ENCODE data around the gene ZNF765. TPM values are rescaled to one million over a fixed set of nuclear protein-coding genes. Genes with fewer than 3 reads are reported as not detected.

The ZNF765 gene
- total and polyA plus RNA-seq, 2 donors (not counting 1 experiment from before 2014, with no cell fraction given), result 5.3 to 24.0 TPM

GRCh38 chr19:53374288-53374687 lies 20.7 kb upstream of the ZNF765 start:
- Histone ChIP-seq H3K4me3 (ENCODE audit: control extremely low read depth in 1 of 5, extremely low read depth in 1 of 5, insufficient read depth in 1 of 5, low read depth in 2 of 5, low read length in 4 of 5) (no peak overlapping the region), H3K9me3 (ENCODE audit: control extremely low read depth in 1 of 3, control insufficient read depth in 2 of 3, insufficient read depth in 1 of 3, low read length in 2 of 3) (peaks cover 0 to 43% (median 13%) of the 10 kb centered on the region in 3 donors), H3K4me2 (replicated peaks; ENCODE audit: low read depth, low read length, poor library complexity, severe bottlenecking) (no peak overlapping the region), H3K4me1 (ENCODE audit: control insufficient read depth in 2 of 2, insufficient read depth in 2 of 2, low read length in 2 of 2) (no peaks in the 10 kb centered on the region), H3K9ac (ENCODE audit: low read length) (no peak overlapping the region), H2AFZ (ENCODE audit: insufficient read depth, low read depth, low read length, poor library complexity, severe bottlenecking) (no peak overlapping the region), H3K27ac (ENCODE audit: low read length in 2 of 2) (no peak overlapping the region), H4K20me1 (ENCODE audit: control insufficient read depth, insufficient read depth, low read length, poor library complexity, severe bottlenecking) (no peaks in the 10 kb centered on the region), H3K36me3 (replicated peaks in 1 of 2; ENCODE audit: control extremely low read depth in 1 of 2, control insufficient read depth in 1 of 2, extremely low read depth in 1 of 2, insufficient read depth in 2 of 2, low read length in 1 of 2) (peaks cover 3 to 45% of the 10 kb centered on the region in 2 experiments), H3K27me3 (replicated peaks in 1 of 4; ENCODE audit: control extremely low read depth in 1 of 4, control insufficient read depth in 3 of 4, insufficient read depth in 4 of 4, low read length in 3 of 4) (no peaks in the 10 kb centered on the region), H3K79me2 (ENCODE audit: control insufficient read depth, insufficient read depth, low read length) (peaks cover 11% of the 10 kb centered on the region)
- DNase-seq (no peak), ATAC-seq (ENCODE audit: low read depth) (no peak)
- CTCF ChIA-PET, result no interaction called here
- no peaks in the 10 kb centered on the region for H3K27me3 Mint-ChIP-seq
- no peak overlapping the region for H3K4me3 Mint-ChIP-seq
- POLR2A ChIA-PET, result no interaction called here
- no peak overlapping the region for H3K27ac Mint-ChIP-seq
- H3K4me1 Mint-ChIP-seq, result no peaks in the 10 kb centered on the region
- no peak for TF ChIP-seq CTCF (IDR thresholded peaks at IDR 0.05)
- TF ChIP-seq EZH2 (IDR thresholded peaks at IDR 0.05; ENCODE audit: borderline replicate concordance, insufficient read depth, low read depth, low read length, poor library complexity, severe bottlenecking), result no peak
- intact Hi-C loops (cut with micrococcal nuclease), result no loop called here
- 100% methylated on average over 1 of the region's 3 CpGs for WGBS (ENCODE audit: insufficient coverage)
- peaks cover 3% of the 10 kb centered on the region for H3K9me3 Mint-ChIP-seq (ENCODE audit: insufficient read depth)

GRCh38 chr19:53374743-53375142 lies 20.2 kb upstream of the ZNF765 start:
- ATAC-seq (ENCODE audit: low read depth) (no peak), DNase-seq (no peak)
- POLR2A ChIA-PET, result no interaction called here
- Histone ChIP-seq H3K4me3 (ENCODE audit: control extremely low read depth in 1 of 5, extremely low read depth in 1 of 5, insufficient read depth in 1 of 5, low read depth in 2 of 5, low read length in 4 of 5) (no peak overlapping the region), H3K27ac (ENCODE audit: low read length in 2 of 2) (no peak overlapping the region), H3K4me1 (ENCODE audit: control insufficient read depth in 2 of 2, insufficient read depth in 2 of 2, low read length in 2 of 2) (no peaks in the 10 kb centered on the region), H3K9me3 (ENCODE audit: control extremely low read depth in 1 of 3, control insufficient read depth in 2 of 3, insufficient read depth in 1 of 3, low read length in 2 of 3) (peaks cover 1 to 47% (median 18%) of the 10 kb centered on the region in 3 donors), H3K79me2 (ENCODE audit: control insufficient read depth, insufficient read depth, low read length) (peaks cover 11% of the 10 kb centered on the region), H4K20me1 (ENCODE audit: control insufficient read depth, insufficient read depth, low read length, poor library complexity, severe bottlenecking) (no peaks in the 10 kb centered on the region), H3K9ac (ENCODE audit: low read length) (no peak overlapping the region), H2AFZ (ENCODE audit: insufficient read depth, low read depth, low read length, poor library complexity, severe bottlenecking) (no peak overlapping the region), H3K36me3 (replicated peaks in 1 of 2; ENCODE audit: control extremely low read depth in 1 of 2, control insufficient read depth in 1 of 2, extremely low read depth in 1 of 2, insufficient read depth in 2 of 2, low read length in 1 of 2) (peaks cover 6 to 50% of the 10 kb centered on the region in 2 experiments), H3K27me3 (replicated peaks in 1 of 4; ENCODE audit: control extremely low read depth in 1 of 4, control insufficient read depth in 3 of 4, insufficient read depth in 4 of 4, low read length in 3 of 4) (no peaks in the 10 kb centered on the region), H3K4me2 (replicated peaks; ENCODE audit: low read depth, low read length, poor library complexity, severe bottlenecking) (no peak overlapping the region)
- H3K4me3 Mint-ChIP-seq, result no peak overlapping the region
- intact Hi-C loops (cut with micrococcal nuclease), result no loop called here
- H3K27me3 Mint-ChIP-seq, result no peaks in the 10 kb centered on the region
- TF ChIP-seq CTCF (IDR thresholded peaks at IDR 0.05), result no peak
- no peak for TF ChIP-seq EZH2 (IDR thresholded peaks at IDR 0.05; ENCODE audit: borderline replicate concordance, insufficient read depth, low read depth, low read length, poor library complexity, severe bottlenecking)
- peaks cover 3% of the 10 kb centered on the region for H3K9me3 Mint-ChIP-seq (ENCODE audit: insufficient read depth)
- WGBS (ENCODE audit: insufficient coverage), result no CpG with 5 or more reads among the region's 1 CpG
- CTCF ChIA-PET, result no interaction called here
- no peak overlapping the region for H3K27ac Mint-ChIP-seq
- H3K4me1 Mint-ChIP-seq, result no peaks in the 10 kb centered on the region

Data from B cell (primary cell).